CD4-positive, alpha-beta T cell treated with Interleukin-4 for 1 hour (primary cell): ENCODE results near the gene THSD7B.
"Not testable (repeated sequence)": the region's sequence is repeated elsewhere in the genome, so short reads cannot be mapped to it uniquely, and the experiment has no call there.

Experiments used
- DNase-seq, 2 donors: peaks; one replicate each; pipeline ENCODE4 v3.0.0-alpha.2; 2020 to 2022

Gene THSD7B

GRCh38 chr2:136956050-136956449 is 190.7 kb downstream of the THSD7B start:
- DNase-seq: no peak

DNA sequence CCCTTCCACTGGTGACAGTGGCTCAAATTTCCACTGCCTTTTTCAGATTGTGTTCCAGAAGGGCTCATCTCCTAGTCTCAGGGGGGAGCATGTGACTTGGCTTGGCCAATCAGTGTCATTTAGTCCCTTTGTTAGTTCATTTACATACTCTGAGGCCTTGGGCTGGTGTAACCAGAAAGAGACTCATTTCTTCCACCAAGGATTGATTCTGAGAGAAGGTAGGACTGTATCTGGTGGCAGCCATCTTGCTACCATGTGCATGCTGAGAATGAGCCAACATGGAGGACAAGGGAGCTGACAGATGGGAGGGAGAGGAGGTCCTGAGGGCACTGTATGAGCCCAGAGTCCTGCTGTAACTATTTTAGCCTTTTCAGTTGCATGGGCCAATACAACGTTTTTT is 191.7 kb downstream of the THSD7B start:
- no peak for DNase-seq

- DNase-seq: no peak
Measured at GRCh38 chr2:136962105-136962725, 196.9 kb downstream of the THSD7B start.

GRCh38 chr2:136966485-136966884 is 201.1 kb downstream of the THSD7B start:
- DNase-seq: no peak

DNA sequence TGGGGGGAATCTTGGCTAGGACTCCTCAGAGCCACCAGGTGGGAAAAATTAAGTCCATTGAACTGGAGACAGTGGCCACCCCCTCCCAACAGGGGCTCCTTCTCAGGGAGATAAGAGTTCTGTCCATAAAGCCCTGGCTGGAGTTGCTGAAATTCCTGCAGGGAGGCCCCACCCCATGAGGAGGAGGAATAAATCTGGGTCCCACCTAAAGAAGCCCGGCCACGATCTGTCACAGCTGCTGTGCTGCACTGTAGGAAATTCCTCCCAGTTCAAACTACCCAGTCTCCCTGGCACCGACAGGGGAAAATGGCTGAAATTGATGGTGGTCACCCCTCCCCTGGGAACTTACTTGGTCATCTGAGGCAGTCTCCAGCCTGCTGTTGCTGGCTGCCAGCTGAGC is 215.0 kb downstream of the THSD7B start:
- no peak for DNase-seq

GRCh38 chr2:136981689-136982088 is 216.3 kb downstream of the THSD7B start:
- DNase-seq: not testable (repeated sequence)

- DNase-seq: no peak
Measured at GRCh38 chr2:136985044-136985443, 219.7 kb downstream of the THSD7B start.

GRCh38 chr2:136986605-136987221 is 221.4 kb downstream of the THSD7B start:
- no peak for DNase-seq

GRCh38 chr2:136990316-136990715 is 225.0 kb downstream of the THSD7B start:
- DNase-seq: no peak

- DNase-seq: no peak
Measured at GRCh38 chr2:136994793-136995192, 229.4 kb downstream of the THSD7B start.

DNA sequence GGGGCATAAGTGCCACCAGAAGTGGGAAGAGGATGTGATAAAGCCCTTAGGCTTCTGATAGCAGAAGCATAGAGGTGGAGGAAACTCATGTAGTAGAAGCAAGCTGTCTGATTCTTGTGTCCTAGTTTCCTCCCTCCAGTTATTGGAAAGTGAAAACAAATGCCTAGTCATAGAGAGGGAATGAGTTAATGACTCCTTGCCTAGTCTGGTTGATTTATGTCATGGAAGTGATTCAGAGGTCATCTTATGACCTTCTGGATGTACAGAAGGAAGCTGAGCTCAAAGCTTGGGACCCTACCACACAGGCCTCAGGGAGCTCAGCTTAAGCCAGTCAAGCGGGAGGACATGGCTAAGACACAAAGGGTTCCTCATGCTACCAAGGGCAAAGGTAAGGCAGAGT is 232.2 kb downstream of the THSD7B start:
- no peak for DNase-seq

DNA sequence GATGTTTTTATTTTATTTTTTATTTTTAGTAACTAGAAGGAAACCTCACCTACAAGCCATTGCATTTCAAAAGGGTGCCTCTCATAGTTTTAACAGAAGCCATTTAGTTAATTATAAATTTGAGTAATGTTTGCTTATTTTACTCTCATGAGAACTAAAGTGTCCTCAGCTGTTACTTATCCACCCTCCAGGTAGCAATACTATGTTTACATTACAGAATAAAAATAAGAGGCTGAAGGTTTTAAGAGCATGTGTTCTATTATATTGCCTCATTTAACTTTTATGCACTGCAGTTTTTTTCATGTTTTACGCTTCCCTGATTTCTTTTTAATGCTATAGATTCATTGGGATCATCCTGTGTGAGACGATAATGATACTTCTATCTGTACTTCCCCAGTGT is 235.5 kb downstream of the THSD7B start:
- DNase-seq: no peak

GRCh38 chr2:137002896-137003295 is 237.6 kb downstream of the THSD7B start:
- DNase-seq: no peak

DNA sequence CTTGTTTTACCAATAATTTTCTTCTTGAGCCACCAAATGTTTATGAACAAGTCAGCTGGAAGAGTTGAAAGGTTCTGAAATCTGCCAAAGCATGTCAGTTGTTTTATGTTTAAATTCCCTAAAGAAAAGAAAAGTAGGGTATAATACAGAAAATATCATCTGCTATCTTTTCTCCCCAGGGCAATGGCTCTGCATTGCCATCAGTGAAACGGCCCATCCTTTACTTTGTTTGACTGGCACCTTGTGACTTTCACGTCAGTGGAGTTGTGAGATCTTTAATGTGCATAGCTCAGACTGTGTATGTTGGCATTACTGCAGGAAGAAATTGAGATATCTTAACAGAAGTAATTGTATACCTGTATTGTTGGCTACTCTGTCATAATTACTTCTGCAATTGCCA is 239.9 kb downstream of the THSD7B start:
- DNase-seq: no peak

DNA sequence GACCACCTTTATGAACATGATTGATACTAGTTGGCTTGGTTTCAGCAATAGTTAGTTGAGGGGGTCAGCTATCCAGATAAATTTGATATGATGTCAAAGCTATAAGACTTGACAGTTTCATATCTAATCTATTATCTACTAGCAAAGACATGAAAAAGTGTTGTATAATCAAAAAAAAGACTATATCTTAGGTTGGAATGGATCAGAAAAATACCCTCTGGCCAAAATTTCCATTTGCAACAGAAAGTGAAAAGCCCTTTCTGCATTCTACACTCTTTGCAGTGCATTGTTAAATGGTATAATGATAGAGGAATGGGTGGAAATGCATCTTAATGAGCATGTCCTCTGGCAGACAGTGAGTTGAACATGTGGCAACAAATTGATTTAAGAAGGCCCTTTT is 242.6 kb downstream of the THSD7B start:
- no peak for DNase-seq

- no peak for DNase-seq
Measured at GRCh38 chr2:137009953-137010352, 244.6 kb downstream of the THSD7B start.

- no peak for DNase-seq
Measured at GRCh38 chr2:137020452-137021196, 255.3 kb downstream of the THSD7B start.

DNA sequence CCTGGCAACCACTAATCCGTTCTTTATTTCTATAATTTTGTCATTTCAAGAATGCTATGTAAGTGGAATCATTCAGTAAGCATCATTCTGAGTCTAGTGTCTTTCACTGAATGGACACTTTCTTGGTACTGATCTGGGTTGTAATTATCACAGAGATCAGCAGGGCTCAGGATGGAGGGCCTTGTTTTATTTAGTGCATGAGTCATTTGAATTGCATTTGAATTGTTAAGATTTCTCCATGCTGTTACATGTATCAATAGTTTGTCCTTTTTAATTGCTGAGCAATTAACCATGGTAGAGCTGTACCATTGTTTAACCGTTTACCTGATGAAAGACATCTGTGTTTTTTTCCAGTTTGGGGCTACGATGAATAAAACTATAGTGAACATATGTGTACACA is 256.4 kb downstream of the THSD7B start:
- DNase-seq: no peak

DNA sequence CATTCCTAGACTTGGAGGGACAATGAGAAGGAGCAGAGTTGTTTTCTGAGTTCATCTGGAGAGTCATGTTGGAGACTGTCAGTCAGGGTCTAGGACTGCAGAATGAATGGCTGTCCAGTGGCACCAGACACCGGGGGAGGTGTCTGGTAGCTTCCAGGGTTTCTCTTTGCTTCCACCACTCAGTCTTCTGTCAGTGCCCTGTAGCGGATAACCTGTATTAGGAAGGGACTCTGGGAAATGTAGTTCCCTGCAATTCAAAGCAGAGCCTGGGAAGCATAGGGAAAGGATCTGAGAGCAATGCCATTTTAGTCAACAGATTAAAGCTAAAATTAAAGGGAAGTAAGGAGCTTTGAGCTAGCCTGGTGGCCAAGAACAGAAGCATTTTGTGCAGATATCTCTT is 257.9 kb downstream of the THSD7B start:
- no peak for DNase-seq

GRCh38 chr2:137031731-137032130 is 266.4 kb downstream of the THSD7B start:
- DNase-seq: no peak

- no peak for DNase-seq
Measured at GRCh38 chr2:137036619-137037018, 271.3 kb downstream of the THSD7B start.

- no peak for DNase-seq
Measured at GRCh38 chr2:137039482-137040152, 274.3 kb downstream of the THSD7B start.

- DNase-seq: no peak
Measured at GRCh38 chr2:137047369-137047768, 282.0 kb downstream of the THSD7B start.

DNA sequence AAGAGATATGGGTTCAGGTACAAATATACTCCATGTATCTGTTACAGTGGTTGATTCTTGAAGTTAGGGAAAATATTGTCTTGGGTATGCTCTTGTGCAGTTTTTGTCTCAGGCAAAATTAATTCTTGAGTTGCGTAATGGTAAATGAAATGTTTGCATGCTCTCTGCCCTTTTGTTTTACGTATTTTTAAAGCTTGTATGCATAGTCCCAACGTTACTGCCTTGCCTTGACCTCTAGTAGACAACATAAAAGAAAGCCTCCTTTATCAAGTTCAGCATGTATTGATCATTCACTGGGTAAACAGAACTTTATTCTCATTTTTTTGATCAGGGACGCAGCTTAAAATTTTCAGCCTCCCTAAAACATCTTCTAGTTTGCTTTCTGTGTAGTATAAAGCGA is 283.1 kb downstream of the THSD7B start:
- no peak for DNase-seq
